Fibroblast of lung (primary cell): ENCODE results near the gene PHF8. TPM values are rescaled to one million over a fixed set of nuclear protein-coding genes. Genes with fewer than 3 reads are reported as not detected.

Source experiments
- DNase-seq, 2 donors: peaks; one replicate each; pipeline versions ENCODE4 v3.0.0 to v3.0.0-alpha.2; 2010; ENCODE audit warnings: low read depth in 2 of 2
- H2AFZ ChIP-seq: 2 replicates; pipeline ENCODE4 v1.5.1; 2012; ENCODE audit warnings: low read length, control low read depth, inconsistent platforms
- H3K27ac ChIP-seq: 2 replicates; pipeline ENCODE4 v1.5.1; 2011; ENCODE audit warnings: low read length, control low read depth; ENCODE audit not compliant: insufficient read depth
- H3K27me3 ChIP-seq: 2 replicates; pipeline ENCODE4 v1.5.1; 2011; ENCODE audit warnings: mild to moderate bottlenecking, low read length; ENCODE audit not compliant: control insufficient read depth, insufficient read depth
- H3K36me3 ChIP-seq: 2 replicates; pipeline ENCODE4 v1.5.1; 2011; ENCODE audit warnings: low read length; ENCODE audit not compliant: control insufficient read depth, insufficient read depth
- H3K4me1 ChIP-seq: 2 replicates; pipeline ENCODE4 v1.5.1; 2011; ENCODE audit warnings: low read length; ENCODE audit not compliant: control insufficient read depth, insufficient read depth; ENCODE audit errors: extremely low read depth
- H3K4me2 ChIP-seq: 2 replicates; pipeline ENCODE4 v1.5.1; 2011; ENCODE audit warnings: low read length, control low read depth; ENCODE audit not compliant: insufficient read depth; ENCODE audit errors: extremely low read depth
- H3K4me3 ChIP-seq, 4 experiments: fragments of 200-600 bp in 1 of 4; sonication (generic) in 1 of 4; replicated peaks in 1 of 4; 2 replicates each; pipeline ENCODE4 v1.5.1; 2011 to 2016; ENCODE audit warnings: low read length in 4 of 4, low read depth in 3 of 4, mild to moderate bottlenecking in 3 of 4, control low read depth in 2 of 4, inconsistent platforms in 1 of 4, mixed read lengths in 1 of 4; ENCODE audit not compliant: insufficient read depth in 1 of 4; ENCODE audit errors: control extremely low read depth in 1 of 4
- H3K79me2 ChIP-seq: 2 replicates; pipeline ENCODE4 v1.5.1; 2012; ENCODE audit warnings: mild to moderate bottlenecking, low read length, inconsistent platforms; ENCODE audit not compliant: control insufficient read depth, insufficient read depth
- H3K9ac ChIP-seq: 2 replicates; pipeline ENCODE4 v1.5.1; 2011; ENCODE audit warnings: mild to moderate bottlenecking, low read length, control low read depth; ENCODE audit not compliant: insufficient read depth
- H3K9me3 ChIP-seq: 2 replicates; pipeline ENCODE4 v1.5.1; 2012; ENCODE audit warnings: low read depth, low read length; ENCODE audit not compliant: control insufficient read depth, insufficient read depth
- H4K20me1 ChIP-seq: 2 replicates; pipeline ENCODE4 v1.5.1; 2011; ENCODE audit warnings: low read length; ENCODE audit not compliant: control insufficient read depth, insufficient read depth; ENCODE audit errors: extremely low read depth
- EZH2 ChIP-seq: IDR thresholded peaks from 2 replicates; pipeline ENCODE4 v1.5.1; 2012; ENCODE audit warnings: low read length, control low read depth, mild to moderate bottlenecking; ENCODE audit errors: missing control alignments
- polyA plus RNA-seq, 2 donors: library from polyadenylated mRNA; depleted of rRNA in 1 of 2; stranded (reverse) in 1 of 2; unstranded in 1 of 2; fragments of >200 nt; gene quantifications; 2 replicates each; pipeline ENCODE4 v1.2.1, GENCODE V29; 2011 to 2012; ENCODE audit warnings: missing spikeins in 1 of 2
- total RNA-seq: library from RNA; depleted of rRNA; stranded (reverse); fragments of >200 nt; gene quantifications from 2 replicates; pipeline ENCODE4 v1.2.1, GENCODE V29; 2014
- TF ChIP-seq, protein P1 (sequence below), 2 donors: IDR thresholded peaks in 1 of 2; conservative IDR thresholded peaks in 1 of 2; 1 replicate in 1 of 2; 2 replicates in 1 of 2; pipeline ENCODE4 v1.5.1; 2011 to 2012; ENCODE audit warnings: low read length in 2 of 2, control low read depth in 1 of 2, inconsistent platforms in 1 of 2, low read depth in 1 of 2, mild to moderate bottlenecking in 1 of 2

PHF8 gene
- total and polyA plus RNA-seq, 2 donors (not counting 1 experiment from before 2014, with no cell fraction given) = 7.8 to 16.7 TPM

DNA sequence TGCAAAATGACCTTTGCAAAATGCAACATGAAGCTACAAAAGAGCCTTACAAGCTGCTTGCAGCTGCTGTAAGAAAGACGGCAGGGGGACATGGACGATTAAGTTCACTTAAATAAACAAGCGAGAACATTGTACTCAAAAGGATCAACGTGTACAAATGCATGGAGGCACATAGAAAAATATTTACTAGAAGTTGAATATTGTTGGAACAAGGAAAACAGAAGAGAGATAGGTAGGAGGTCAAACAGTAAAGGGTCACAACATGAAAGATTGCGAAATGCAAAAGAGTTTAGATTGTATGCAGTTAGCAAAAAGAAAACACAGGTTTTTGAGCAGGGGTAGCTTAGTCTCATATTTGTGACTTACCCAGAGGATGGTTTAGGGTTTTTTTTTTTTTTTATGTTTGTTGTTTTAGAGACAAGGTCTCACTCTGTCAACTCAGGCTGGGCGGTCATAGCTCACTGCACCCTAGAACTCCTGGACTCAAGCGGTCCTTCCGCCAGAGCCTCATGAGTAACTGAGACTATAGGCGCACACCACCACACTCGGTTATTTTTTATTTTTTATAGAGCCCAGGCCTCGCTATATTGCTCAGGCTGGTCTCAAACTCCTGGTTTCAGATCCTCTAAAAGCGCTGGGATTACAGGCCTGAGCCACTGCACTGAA lies 1.4 kb upstream of the PHF8 start:
- no peak overlapping the region for H3K4me2 ChIP-seq
- H3K4me1 ChIP-seq = no peaks in the 10 kb centered on the region
- TF ChIP-seq, protein P1, sequence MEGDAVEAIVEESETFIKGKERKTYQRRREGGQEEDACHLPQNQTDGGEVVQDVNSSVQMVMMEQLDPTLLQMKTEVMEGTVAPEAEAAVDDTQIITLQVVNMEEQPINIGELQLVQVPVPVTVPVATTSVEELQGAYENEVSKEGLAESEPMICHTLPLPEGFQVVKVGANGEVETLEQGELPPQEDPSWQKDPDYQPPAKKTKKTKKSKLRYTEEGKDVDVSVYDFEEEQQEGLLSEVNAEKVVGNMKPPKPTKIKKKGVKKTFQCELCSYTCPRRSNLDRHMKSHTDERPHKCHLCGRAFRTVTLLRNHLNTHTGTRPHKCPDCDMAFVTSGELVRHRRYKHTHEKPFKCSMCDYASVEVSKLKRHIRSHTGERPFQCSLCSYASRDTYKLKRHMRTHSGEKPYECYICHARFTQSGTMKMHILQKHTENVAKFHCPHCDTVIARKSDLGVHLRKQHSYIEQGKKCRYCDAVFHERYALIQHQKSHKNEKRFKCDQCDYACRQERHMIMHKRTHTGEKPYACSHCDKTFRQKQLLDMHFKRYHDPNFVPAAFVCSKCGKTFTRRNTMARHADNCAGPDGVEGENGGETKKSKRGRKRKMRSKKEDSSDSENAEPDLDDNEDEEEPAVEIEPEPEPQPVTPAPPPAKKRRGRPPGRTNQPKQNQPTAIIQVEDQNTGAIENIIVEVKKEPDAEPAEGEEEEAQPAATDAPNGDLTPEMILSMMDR (conservative IDR thresholded peaks at IDR 0.05 in 1 of 2, IDR thresholded peaks at IDR 0.05 in 1 of 2; ENCODE audit: low read depth in 1 of 2, low read length in 2 of 2) = no peak
- no peak for TF ChIP-seq EZH2
- no peaks in the 10 kb centered on the region for H3K27me3 ChIP-seq
- H3K36me3 ChIP-seq = no peaks in the 10 kb centered on the region
- DNase-seq = no peak
- no peaks in the 10 kb centered on the region for H3K79me2 ChIP-seq
- no peak overlapping the region for H3K4me3 ChIP-seq
- no peaks in the 10 kb centered on the region for H3K9me3 ChIP-seq
- H3K27ac ChIP-seq = no peak overlapping the region
- no peak overlapping the region for H3K9ac ChIP-seq
- no peaks in the 10 kb centered on the region for H4K20me1 ChIP-seq
- H2AFZ ChIP-seq = no peak overlapping the region

GRCh38 chrX:54044877-54045338 lies 635 bp upstream of the PHF8 start:
- H3K4me2 ChIP-seq = peak overlapping the region; percentile 52
- TF ChIP-seq, protein P1 (conservative IDR thresholded peaks at IDR 0.05 in 1 of 2, IDR thresholded peaks at IDR 0.05 in 1 of 2; ENCODE audit: low read depth in 1 of 2, low read length in 2 of 2) = no peak
- TF ChIP-seq EZH2 = no peak
- H3K9ac ChIP-seq = peak overlapping the region; percentile 41
- no peaks in the 10 kb centered on the region for H3K27me3 ChIP-seq
- DNase-seq = no peak
- no peaks in the 10 kb centered on the region for H3K36me3 ChIP-seq
- peak overlapping the region; percentile 35 to 75 (median 52) for H3K4me3 ChIP-seq
- H3K9me3 ChIP-seq = no peaks in the 10 kb centered on the region
- H3K4me1 ChIP-seq = no peaks in the 10 kb centered on the region
- H4K20me1 ChIP-seq = no peaks in the 10 kb centered on the region
- no peaks in the 10 kb centered on the region for H3K79me2 ChIP-seq
- H2AFZ ChIP-seq = peak overlapping the region; percentile 75
- H3K27ac ChIP-seq = peak overlapping the region; percentile 85

- no peaks in the 10 kb centered on the region for H3K36me3 ChIP-seq
- no peaks in the 10 kb centered on the region for H3K27me3 ChIP-seq
- no peaks in the 10 kb centered on the region for H3K79me2 ChIP-seq
- peak overlapping the region; percentile 87 for H3K4me2 ChIP-seq
- H3K9me3 ChIP-seq = no peaks in the 10 kb centered on the region
- no peaks in the 10 kb centered on the region for H3K4me1 ChIP-seq
- H3K4me3 ChIP-seq = peak overlapping the region; percentile 43 to 77 (median 73)
- peak overlapping the region; percentile 85 for H3K27ac ChIP-seq
- DNase-seq = peak in 1 of 2 donors; percentile 30
- H4K20me1 ChIP-seq = no peaks in the 10 kb centered on the region
- H3K9ac ChIP-seq = peak overlapping the region; percentile 86
- TF ChIP-seq EZH2 = no peak
- TF ChIP-seq, protein P1 (conservative IDR thresholded peaks at IDR 0.05 in 1 of 2, IDR thresholded peaks at IDR 0.05 in 1 of 2; ENCODE audit: low read depth in 1 of 2, low read length in 2 of 2) = no peak
- H2AFZ ChIP-seq = peak overlapping the region; percentile 62
These were observed 640 bp downstream of the PHF8 start for GRCh38 chrX:54043541-54044125.
